Measurements from ENCODE around the gene PFDN1.

The PFDN1 gene

DNA sequence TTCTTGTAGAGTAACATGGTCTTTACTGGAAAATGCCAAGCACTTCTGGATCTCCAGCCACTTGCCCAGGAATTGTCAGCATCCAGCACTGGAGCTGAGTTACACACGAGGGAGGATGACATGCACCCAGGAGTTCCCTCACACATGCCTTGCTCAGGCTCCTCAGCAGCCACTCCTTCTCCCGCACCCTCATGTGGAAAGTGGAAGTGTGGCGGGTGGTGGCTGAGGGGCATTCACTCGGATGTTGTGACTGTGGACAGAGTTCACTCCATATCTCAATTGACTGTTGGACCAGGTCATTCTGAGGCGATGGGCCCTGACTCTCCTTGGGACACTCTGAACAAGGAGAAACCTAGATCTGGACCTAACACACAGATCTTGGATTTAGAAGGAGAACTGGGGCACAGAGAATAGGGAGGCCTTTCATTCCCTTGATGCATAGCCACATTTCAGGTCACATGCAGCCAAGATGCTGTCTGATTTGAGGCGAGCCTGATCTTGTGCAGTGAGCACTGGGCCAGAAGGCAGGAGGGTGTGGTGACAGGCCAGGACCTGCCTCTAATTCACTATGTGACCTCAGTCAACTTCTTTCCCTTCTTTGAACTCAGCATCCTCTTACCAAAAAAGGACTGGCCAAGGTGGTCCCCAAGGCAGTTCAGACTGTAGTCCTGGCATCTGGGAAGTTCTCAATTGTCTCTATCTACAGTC is 65.9 kb downstream of the PFDN1 start:
- DNase-seq: peak; percentile 33 to 59 (median 36)

DNA sequence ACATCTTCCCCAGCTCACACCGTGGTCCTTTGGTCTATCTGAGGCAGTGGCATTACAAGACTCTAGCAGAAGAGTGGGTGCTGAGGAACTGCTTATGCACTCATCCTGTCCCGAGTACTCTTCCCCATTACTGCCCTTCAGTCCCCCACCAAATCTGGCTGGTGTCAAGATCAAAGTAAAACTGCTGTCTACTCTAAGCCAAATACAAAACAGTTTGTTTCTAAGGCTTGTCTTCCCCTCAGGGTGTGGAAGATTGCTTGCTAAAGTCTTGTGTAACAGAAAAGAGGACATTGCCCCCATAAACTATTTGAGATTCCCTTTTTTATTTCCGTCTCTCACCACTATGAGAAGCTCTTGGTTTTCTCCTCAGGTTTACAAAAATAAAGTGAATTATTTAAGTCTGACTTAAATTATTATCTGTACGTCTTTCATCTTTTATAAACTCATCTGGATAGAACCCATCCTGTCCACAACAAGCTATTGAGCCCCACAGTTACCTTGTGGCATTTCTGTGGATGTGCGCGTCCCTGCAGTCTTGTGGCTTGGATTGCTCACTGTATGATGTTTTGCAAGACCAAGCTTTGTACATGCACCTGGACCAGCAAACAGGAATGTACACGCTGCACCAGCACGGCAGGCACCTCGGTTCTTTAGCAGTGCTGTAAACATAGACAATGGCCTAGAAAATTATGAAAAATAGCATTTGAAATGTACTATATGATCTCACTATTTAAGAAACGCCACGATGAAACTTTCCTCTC is 66.9 kb downstream of the PFDN1 start:
- DNase-seq: peak; percentile 31 to 41 (median 33)

DNA sequence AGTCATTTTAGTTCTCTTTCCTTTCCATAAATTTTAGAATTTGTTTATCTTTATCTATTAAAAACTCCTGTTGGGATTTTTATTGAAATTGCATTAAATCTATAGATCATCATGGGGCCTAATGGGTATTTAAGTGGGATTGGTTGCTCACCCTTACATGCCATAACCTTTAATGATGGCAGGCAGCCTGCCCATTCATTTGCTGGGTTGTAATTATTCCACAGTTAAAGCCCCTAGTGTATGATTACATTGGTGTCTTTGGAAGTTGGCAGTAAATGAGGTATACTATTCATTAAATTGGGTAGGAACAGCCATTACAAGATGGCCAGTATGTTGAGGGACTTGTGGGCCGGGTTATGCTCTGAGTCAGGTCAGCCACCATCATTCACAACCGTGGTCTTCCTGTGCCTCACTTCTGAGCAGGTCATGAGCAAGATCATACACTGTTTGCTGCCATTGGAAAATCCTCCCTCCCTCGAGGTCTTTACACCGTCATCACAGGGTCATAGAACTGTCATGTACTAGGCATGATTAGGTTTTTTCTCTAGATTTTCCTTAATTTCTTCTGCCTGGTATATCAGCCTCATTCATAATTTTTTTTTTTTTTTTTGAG is 68.4 kb downstream of the PFDN1 start:
- no peak for DNase-seq

DNA sequence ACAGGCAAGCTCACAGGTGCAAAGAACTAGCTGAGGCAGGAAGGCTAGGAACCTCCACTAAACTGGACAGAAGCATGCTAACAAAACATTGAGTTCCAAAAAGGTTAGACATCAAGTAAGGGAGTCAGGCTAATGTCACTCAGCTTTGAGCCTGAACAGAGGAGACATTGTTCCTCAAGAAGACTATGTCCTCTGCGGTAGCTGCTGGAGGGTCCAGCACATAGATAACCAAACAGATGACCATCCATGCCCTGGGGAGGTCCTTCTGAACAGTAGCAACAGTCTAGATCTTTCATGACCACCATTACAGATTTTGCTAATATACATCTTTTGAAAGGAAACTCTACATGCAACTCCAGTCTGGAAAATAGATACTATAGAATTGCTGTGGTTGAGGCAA is 70.2 kb downstream of the PFDN1 start:
- DNase-seq: no peak

DNA sequence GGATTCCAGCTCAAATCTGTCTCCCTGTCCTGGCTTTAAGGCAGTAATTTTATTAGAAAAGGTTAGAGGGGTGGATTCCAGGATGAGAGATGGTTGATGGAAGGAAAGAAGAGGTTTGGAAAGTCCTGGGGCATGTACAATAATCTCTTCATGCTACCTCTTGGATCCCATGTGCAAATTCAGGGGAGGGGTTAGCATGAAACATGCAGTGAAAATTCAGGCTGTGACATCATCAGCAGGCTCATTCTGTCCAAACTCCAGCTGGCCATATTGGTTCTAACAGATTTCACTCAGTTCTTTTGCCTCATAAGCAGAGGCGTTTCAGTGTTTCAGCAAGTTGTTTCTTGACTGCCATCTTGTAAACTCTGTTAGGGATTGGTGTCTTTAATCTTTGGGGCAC is 72.5 kb downstream of the PFDN1 start:
- DNase-seq: no peak

DNA sequence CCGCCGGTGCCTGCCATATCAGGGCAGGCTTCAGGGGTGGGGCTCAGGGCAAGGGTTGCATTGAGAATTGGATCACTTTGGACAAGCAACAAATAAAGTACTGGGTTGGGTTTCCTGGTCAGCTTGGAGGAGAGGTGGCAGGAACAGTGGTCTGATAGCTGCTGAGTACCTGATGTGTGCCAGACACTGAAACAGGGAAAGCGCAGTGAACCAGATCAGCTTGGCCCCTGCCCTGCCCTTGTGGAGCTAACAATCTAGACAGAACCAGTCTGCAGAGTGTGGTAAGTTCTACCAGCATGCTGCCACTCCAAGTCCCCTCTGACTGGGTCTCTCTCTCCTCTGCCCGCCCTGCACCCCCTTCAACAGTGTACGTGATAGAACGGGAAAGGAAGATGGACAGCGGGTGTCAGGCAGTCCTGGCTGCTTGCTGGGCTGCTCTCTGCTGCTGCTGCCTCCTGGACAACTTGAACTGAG is 74.5 kb downstream of the PFDN1 start:
- DNase-seq: no peak

DNA sequence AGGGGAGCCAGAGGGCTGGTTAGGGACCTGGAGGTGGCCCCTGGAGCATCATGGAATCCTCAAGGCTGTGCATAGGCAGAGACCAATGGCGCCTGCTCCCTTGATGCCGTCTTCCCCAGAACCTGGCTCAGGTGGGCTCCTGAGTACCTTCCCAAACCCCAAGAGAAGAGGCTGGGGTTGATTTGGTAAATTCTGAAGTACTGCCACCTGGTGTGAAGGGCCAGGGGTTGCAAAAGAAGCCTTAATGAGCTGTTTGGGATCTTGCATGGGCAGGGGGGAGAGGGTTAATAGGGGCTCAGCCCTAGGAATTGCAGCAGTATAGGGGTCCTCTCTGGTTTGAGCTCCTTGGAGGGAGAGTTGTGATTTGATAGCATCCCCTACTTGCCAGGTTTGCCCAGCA is 75.9 kb downstream of the PFDN1 start:
- DNase-seq: no peak

DNA sequence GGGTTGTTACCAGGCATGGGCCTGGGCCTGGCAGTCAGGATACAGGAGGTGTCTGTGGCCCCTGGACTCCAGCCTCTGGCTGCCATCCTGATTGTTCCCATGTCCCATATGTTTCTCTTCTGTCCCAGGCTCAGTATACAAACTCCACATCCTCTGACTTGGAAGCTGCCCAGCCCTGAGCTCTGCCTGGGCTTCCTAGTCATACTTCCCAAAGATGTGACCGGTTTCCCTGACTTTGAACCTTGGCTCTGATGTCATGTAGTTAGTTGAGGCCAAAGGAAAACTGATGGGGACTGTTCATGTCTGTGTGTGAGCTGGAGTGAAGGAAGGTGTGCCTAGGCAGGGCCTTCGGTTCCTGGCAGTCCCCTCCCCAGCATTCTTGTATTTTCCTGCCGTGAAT is 77.5 kb downstream of the PFDN1 start:
- no peak for DNase-seq

DNA sequence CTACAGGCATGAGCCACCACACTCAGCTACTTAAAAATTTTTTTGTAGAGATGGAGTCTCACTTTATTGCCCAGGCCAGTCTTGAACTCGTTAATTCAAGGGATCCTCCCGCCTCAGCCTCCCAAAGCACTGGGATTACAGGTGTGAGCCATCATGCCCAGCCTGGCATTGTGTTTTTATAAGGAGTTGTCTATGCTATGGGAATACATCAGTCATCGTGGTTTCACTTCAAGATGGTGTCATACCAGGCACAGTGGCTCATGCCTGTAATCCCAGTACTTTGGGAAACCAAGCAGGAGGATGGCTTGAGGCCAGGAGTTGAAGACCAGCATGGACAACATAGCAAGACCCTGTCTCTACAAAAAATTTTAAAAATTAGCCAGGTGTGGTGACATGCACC is 78.2 kb downstream of the PFDN1 start:
- no peak for DNase-seq

DNA sequence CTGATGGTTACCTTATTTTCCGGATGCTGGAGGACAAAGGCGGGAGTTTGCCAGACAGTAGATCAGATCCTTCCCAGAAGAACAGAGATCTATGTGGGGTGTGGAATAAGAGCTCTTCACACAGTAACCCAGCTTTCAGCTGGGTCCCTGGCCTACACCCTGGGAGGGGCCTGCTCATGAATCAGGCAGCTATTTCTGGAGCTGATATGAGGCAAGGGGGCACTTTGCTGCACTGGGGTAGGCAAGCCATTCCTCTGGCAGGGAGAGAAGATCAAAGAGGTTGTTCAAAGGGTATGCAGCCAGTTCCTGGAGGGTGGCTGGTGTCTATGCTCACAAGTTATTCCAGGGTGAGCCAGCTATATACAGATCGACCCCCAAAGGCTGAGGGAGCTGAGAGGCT is 79.3 kb downstream of the PFDN1 start:
- no peak for DNase-seq

DNA sequence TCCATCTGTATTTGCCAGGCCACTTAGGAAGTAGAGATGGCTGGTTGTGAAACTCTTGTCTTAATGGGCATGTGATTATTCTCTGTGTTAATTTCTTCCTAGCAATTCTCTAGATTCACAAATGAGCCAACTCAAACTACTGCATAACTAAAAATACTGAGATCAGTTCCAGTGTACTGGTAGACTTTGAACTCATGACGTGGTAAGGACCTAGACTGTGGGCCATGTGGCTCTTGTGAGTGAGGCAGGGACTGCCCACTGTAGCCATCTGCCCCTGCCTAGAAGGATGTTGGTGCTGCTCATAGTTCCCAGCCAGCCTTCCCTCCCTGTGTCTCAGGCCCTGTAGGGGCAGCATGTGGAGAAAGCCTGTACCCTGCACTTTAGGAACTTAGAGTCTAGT is 80.5 kb downstream of the PFDN1 start:
- DNase-seq: no peak

DNA sequence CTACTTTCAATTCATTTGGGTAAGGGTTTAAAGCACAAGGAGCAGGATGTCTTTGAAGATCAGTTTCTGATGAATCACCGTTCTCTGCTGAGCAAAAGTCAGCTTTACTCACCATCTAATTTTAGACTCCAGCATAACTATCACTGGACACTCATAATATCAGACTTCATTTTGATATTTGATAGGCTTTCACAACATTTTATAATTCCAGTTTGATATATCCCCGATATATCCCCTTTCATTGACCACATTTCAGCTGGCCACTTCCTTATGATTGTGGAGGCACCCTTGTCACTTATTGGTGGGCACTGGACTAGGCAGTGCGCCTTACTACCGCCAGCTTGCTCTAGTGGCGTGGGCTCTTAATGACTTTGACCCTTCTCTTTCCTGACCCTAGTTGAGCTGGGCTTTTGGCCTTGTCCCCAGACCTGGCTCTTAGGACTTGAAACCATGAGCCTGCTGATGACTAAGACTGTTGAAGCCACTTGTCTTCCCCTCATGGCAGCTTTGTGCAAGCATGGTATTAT is 81.1 kb downstream of the PFDN1 start:
- peak; percentile 64 to 86 (median 86) for DNase-seq

DNA sequence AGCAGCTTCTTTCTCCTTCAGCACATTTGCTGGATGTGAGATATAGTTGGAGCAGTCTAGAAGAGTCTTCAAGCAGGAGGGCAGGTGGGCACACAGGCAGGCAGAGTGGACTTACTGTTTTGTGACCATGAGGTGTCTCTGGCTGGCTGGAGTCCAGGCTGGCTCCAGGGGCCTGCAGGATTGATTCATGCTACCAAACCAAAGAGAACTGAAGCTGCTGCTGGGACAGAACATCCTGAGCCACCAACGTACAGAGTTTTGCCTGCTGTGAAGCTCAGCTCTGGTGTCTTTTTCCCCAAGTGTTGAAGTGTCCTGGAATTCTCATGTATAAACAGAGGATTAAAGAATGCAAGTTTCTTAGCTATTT is 82.2 kb downstream of the PFDN1 start:
- no peak for DNase-seq

DNA sequence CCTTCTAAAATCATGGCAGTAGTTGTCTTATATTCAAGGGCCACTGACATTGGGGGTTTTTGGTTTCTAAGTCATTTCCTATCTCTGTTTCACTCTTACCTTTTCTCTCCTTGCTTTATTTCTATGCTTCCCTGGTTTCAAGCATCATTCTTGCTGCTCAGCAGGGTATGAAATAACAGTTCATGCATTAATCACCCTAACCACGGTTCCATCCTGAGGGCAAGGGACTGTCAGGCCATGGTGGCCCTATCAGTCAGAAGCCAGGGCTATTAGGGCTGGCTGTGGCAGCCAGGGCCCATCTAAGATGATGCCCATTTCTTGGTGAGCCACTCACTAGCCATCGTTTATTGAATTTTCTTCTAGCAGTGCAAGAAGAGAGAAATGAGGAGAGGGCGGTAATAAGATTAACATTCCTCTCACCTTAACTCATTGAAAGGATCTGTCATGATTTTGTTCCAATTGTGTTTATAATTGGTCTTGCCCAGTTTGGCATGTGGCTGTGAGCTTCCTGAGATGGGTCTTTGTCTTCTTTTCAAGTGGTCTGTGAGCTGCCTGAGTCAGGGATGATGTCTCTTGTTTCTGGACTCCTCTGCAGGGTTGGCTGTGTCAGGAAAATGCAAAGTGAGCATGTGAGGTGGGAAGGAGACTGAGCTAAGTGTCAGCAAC is 82.7 kb downstream of the PFDN1 start:
- DNase-seq: peak in 2 of 3 donors; percentile 36 to 39

DNA sequence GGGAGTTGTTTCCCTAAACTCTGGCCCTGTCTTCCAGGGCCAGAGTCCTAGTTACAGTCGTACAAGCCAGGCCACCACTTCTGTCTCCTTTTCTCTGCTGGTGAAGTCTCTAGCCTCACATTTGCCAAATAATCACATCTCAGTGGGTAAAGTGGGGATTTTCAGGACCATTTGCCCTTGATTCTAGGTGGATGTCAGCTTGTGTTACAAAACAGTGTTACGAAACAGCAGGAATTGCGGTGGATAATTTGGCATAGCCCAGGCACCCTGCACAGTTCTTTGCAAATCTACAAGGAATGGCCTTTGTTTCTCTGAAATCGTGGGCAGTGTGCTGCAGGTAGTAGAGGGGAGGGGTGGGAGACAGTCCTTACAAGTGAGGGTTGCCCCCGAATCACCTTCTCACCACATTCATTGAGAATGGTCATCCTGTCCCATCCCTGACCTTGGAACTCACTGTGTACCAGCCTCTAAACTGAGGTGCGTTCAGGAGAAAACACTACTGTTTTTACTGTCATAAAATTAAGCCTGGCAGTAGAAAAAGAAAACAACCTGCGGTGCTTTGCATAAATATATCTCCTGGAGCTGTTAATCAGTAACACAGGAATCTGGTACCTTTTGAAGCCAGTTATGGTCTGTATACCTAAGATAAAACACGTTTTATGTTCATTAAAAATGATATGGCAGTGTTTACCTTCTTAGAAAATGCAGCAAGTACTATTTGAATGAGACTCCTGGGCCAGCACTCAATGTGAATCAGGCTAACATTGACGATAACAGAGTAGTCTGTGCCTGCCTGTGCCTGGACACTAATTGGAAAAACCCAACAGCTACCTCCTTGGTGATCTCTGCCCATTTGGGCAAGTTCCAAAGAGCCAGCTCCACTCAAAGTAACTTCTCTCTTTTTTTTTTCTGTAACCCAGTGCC is 83.6 kb downstream of the PFDN1 start:
- DNase-seq: peak; percentile 64 to 79 (median 65)

DNA sequence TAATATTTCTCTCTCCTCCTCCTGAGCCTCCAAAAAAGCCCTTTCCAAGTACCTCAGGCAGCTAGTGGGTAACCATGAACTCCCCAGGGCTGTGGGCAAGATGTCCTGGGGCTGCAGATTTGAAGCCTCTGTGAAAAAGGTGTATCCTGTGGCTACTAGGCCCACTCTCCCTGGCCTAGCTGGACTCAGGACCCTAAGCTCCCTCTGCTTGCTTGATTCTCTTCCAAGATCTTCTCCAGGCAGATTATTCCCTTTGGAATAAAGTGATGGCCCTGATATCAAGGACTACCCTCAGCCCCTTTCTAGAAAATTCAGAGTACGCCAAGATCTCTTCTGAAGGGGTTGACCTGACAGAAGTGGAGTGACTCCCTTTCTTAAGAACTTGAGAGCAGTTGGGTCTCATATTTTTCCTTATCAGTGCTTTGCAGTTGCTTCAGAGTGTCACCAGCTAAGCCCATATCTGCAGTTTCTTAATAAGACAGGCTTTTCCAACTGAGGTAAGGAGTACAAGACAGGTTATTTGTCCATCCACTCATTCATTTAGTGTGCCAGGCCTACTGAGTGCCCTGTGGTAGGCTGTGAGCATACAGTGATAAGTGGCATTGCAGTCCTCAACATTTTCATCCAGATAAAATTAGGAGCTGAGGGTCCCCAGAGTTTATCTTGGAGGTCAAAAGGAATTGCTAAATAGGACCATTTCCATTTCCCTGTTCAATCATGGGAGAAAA is 85.4 kb downstream of the PFDN1 start:
- DNase-seq: peak in 1 of 3 donors; percentile 13

DNA sequence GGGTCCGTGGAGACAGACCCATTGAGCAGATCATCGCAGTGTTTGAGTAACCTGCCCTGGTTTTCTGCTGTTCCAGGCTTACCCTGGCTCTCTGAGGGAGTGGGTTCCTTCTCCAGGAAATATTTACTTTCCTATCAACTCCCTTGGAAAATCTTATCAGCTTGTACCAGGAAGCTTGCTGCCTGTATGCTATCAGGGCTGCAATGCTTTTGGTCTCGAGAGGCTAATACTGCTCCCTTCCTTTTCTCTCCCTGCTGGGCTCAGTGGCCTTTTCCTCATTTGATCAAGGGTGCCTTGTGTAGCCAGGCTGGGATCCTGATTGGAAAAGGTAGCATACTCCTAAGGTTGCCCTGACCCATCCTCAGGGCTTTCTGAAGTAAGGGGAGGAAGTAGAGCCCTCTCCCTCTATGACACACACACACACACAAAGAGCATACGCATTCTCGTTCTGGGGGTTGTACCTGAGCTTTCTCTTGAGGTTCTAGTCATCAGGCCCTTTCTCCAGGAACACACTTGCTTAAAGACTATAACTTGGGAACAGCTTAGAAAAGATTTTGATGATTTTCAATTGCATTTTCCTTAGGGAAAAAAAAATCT is 86.3 kb downstream of the PFDN1 start:
- DNase-seq: peak in 1 of 3 donors; percentile 13

DNA sequence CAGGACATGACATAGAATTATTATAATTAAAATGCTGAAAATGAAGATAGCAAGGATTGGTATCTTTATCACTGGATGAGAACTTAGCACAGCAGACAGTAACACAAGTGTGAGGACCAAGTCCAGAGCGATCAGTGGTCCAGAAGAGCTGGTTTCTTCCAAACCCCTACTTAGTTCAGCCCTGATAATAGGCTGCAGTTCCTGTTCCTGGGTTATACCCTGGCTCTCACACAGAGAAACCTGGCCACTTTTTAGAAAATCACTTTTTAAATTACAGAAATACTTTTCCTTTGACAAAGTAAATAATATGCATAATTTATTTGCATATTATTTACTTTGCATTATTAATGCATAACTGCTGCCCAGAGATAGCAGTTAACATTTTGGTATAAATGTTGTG is 87.6 kb downstream of the PFDN1 start:
- peak in 1 of 3 donors; percentile 7 for DNase-seq

DNA sequence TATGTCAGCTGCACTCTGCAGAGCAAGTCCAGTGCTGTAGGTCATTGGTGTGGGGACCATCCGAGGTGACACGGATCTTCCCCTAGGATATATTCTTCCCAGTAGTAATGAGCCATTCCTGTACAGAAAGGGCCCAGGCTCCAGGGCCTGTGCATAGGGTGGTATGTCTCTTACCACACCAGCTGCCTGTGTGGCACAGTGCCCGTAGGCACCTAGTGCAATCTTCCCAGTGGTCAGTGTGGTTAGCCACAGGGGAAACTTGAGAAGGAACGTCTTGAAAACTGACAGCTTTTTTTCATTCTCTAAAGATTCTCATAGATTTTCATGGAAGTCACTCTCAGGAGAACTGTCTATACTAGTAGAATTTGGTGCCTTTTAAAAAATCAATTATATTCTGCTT is 88.1 kb downstream of the PFDN1 start:
- DNase-seq: peak; percentile 18 to 47 (median 37)

DNA sequence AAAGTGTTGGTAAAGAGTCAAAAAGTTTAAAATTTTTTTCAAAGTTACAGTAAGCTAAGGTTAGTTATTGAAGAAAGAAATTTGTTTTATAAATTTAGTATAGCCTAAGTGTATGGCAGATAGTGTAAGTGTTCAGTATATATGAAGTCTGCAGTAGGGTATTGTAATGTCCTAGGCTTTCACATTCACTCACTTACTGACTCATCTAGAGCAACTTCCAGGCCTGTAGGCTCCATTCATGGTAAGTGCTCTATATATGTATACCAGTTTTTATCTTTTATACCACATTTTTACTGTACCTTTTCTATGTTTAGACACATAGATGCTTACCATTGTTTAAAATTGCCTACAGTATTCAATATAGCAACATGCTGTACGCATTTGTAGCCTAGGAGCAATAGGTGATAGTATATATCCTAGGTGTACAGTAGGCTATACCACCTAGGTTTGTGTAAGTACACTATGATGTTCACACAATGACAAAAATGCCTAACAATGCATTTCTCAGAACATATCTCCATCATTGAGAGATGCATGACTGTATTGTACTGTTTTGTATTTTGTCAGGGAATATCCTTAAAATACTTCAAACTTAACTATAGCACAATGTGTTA is 89.4 kb downstream of the PFDN1 start:
- no peak for DNase-seq

Data from suppressor macrophage treated with lipopolysaccharide for 1 hour (primary cell).